Peyer's patch (tissue), 4 donors: ENCODE results near the gene RNF180.

Source experiments
- POLR2A ChIP-seq, 2 donors: fragments of 450-650 bp; IDR thresholded peaks; one replicate each; pipeline ENCODE4 v1.5.1; 2017; ENCODE audit warnings: antibody characterized with exemption in 2 of 2, mild to moderate bottlenecking in 2 of 2, moderate library complexity in 2 of 2
- TF ChIP-seq, protein P1 (sequence below), 6 experiments: fragments of 450-650 bp in 4 of 6; fragments of 200-600 bp in 2 of 6; sonication (generic) in 1 of 6; IDR thresholded peaks; one replicate each; pipeline ENCODE4 v1.5.1; 2017 to 2019; ENCODE audit warnings: antibody characterized with exemption in 6 of 6, mild to moderate bottlenecking in 3 of 6, moderate library complexity in 1 of 6

GRCh38 chr5:64163746-64164145, 1.9 kb upstream of the RNF180 start:
- TF ChIP-seq, protein P1, sequence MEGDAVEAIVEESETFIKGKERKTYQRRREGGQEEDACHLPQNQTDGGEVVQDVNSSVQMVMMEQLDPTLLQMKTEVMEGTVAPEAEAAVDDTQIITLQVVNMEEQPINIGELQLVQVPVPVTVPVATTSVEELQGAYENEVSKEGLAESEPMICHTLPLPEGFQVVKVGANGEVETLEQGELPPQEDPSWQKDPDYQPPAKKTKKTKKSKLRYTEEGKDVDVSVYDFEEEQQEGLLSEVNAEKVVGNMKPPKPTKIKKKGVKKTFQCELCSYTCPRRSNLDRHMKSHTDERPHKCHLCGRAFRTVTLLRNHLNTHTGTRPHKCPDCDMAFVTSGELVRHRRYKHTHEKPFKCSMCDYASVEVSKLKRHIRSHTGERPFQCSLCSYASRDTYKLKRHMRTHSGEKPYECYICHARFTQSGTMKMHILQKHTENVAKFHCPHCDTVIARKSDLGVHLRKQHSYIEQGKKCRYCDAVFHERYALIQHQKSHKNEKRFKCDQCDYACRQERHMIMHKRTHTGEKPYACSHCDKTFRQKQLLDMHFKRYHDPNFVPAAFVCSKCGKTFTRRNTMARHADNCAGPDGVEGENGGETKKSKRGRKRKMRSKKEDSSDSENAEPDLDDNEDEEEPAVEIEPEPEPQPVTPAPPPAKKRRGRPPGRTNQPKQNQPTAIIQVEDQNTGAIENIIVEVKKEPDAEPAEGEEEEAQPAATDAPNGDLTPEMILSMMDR (IDR thresholded peaks at IDR 0.05) = no peak
- TF ChIP-seq POLR2A (IDR thresholded peaks at IDR 0.05) = no peak
